ENCODE measurements around the gene PGGHG.

DNA sequence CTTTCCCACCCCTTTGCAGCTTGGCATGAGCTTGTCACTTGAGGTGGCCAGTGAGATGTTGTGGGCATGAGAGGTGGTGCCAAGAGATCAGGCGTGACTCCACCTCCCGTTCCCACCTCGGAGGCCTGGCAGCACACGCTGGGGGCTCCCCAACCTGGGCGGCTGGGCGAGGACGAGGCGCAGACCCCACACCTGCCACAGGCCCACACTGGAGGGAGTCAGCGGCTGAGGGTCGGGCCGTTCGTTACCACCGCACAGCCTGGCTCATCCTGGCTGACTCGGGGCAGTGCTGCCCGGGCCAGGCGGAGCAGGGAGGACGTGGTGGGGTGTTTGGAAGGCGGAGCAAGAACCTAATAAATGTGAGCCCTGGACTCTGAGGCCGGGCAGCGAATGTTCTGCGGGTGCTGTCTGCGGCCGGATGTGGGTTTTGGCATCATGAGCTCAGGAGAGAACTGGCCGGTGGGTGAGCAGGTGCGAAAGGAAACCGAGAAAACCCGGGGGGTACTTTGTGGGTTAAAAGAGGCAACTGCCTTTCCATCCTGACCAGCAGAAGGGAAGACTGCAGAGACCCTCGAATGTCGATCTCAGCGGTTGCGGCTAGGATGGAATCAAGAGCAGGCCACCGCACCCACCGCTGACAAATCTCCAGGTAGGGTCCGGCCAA is 41.9 kb downstream of the PGGHG start:
- TF ChIP-seq EGR1 (IDR thresholded peaks at IDR 0.05) (no peak), TAF1 (IDR thresholded peaks at IDR 0.05; ENCODE audit: low read depth) (no peak), TEAD4 (IDR thresholded peaks at IDR 0.05) (no peak), RAD21 (IDR thresholded peaks at IDR 0.05; ENCODE audit: low read depth) (no peak), EP300 (IDR thresholded peaks at IDR 0.05; ENCODE audit: borderline replicate concordance) (no peak), CREB1 (IDR thresholded peaks at IDR 0.05; ENCODE audit: low read depth) (no peak), FOXM1 (IDR thresholded peaks at IDR 0.05; ENCODE audit: borderline replicate concordance, low read depth) (no peak), REST (IDR thresholded peaks at IDR 0.05; ENCODE audit: low read depth) (no peak), USF1 (IDR thresholded peaks at IDR 0.05) (no peak), CEBPB (IDR thresholded peaks at IDR 0.05) (no peak), ZBTB7A (IDR thresholded peaks at IDR 0.05; ENCODE audit: low read depth) (no peak), YY1 (IDR thresholded peaks at IDR 0.05; ENCODE audit: low read depth) (no peak)
- TF ChIP-seq, protein P1, sequence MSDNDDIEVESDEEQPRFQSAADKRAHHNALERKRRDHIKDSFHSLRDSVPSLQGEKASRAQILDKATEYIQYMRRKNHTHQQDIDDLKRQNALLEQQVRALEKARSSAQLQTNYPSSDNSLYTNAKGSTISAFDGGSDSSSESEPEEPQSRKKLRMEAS (IDR thresholded peaks at IDR 0.05) = no peak
